GM12891 (cell line): Measurements from ENCODE around the gene COQ8B.

Experiments used
- POLR2A ChIP-seq: IDR thresholded peaks from 2 replicates; pipeline ENCODE4 v1.6.1; 2011; ENCODE audit warnings: low read depth, low read length, control low read depth
- POLR2AphosphoS5 ChIP-seq: IDR thresholded peaks from 2 replicates; pipeline ENCODE4 v1.6.1; 2011; ENCODE audit warnings: low read depth, low read length, control low read depth
- POU2F2 ChIP-seq: IDR thresholded peaks from 2 replicates; pipeline ENCODE4 v1.6.1; 2011; ENCODE audit warnings: low read depth, mild to moderate bottlenecking, control low read depth, low read length, moderate library complexity
- TAF1 ChIP-seq: IDR thresholded peaks from 2 replicates; pipeline ENCODE4 v1.6.1; 2011; ENCODE audit warnings: low read depth, low read length, control low read depth

- TF ChIP-seq POLR2A (no peak), POLR2AphosphoS5 (no peak), POU2F2 (no peak), TAF1 (no peak)
Observed at GRCh38 chr19:40683437-40683836, 33.2 kb downstream of the COQ8B start.
